Skeletal muscle cell (primary cell): ENCODE measurements around the gene CALHM3.
A peak's percentile ranks its signal among the peaks of the same experiment; 100 is the strongest.

Experiments used
- DNase-seq: peaks from one replicate; pipeline ENCODE4 v3.0.0-alpha.2; 2010; ENCODE audit warnings: low read depth
- H3K4me3 ChIP-seq: 2 replicates; pipeline ENCODE4 v1.5.1; 2011; ENCODE audit warnings: low read depth, mild to moderate bottlenecking, control low read depth, low read length, moderate library complexity

The CALHM3 gene

GRCh38 chr10:103456074-103456660, 22.9 kb downstream of the CALHM3 start:
- H3K4me3 ChIP-seq = no peak overlapping the region
- DNase-seq = no peak

DNA sequence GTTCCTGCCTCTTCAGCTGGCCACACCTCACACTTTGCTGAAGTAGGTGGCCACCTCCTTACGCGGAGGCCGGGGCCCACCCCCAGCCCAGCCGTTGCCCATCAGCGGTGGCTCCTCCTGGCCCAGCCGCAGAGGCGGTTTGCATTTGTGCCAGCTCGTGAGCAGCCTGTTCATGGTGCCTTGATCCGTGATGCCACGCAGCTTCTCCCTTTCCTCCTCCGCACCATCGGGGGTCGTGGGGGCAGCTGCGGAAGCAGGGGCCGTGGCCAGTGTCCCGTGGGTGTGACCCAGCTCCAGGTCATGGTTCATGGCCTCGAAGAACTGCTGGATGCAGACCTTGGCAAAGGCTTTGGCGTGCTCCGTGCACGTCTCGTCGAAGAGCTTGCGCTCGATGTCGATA, 23.8 kb downstream of the CALHM3 start:
- no peak for DNase-seq
- no peak overlapping the region for H3K4me3 ChIP-seq

- DNase-seq = no peak
- no peak overlapping the region for H3K4me3 ChIP-seq
Observed at GRCh38 chr10:103454026-103454425, 25.0 kb downstream of the CALHM3 start.

DNA sequence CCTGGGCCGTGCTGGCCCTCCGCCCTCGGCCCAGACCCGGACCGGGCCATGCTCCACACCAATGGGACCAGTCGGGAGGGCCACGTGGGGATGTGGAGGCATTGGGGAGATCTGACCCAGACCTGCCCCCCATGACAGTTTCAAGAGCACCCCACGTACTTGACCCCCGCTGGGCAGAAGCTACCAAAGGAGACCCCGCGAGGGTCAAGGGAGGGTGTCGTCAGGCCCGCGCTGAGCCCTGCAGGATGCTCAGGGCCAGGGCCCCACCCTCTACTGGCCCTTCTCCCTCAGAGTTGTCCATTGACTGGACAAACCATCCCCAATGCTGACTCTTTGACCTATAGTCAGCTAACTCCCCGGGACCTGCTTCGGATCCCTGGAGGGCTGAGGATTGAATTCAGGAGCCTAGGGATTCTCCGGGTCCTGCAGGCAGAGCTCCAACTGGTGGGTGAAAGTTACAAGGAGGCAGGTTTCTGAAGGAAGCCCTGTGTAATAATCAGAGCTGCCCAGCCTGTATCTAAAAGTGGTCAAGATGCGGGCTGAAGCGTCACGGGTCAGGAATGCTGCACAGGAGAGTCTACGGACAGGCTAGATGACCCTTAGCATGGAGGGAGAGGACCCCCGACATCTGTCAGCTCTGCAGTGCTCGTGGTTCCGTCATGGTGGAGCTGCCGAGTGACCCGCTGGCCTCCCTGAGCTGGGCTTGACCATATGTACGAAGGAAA, 26.4 kb downstream of the CALHM3 start:
- H3K4me3 ChIP-seq = peak overlapping the region; percentile 57

DNA sequence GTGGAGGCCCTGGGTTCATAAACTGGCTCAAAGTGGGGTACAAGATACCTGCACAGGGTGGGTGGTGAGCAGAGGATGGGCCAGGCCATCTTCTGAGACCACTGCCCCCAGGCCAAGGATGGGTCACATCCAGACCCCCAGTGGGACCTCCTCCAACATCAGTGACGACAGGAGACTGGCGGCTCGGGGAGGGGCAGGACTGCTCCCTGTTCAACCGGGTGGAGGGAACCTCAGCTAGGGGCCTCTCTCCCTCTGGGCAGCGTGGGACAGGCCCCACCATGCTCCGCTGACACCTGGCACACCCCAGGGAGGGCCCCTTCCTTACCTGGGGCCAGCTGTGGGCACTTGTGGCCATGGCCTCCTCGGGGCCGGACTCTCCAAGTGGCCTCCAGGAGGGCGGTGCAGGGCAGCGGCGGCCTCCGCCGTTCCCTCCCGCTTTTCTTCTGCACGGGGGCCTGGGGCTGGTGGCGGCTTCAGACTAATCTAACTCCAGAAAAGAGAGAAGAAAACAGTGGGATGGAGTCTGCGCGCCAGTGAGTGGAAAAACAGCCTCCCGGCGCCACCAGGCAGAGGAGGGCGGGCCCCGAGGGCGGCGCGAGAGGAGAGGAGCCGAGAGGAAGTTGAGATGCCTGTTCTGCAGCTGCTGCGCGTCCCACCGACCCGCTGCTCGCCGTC, 27.1 kb downstream of the CALHM3 start, which contains the start of gene CALHM2:
CALHM2 (minus strand) TSS at position 540 of the 675 bp plus-strand sequence. CDS start 2,429 bp downstream, outside the sequence.
- no peak for DNase-seq
- peak within 1 kb of the TSS; percentile 57 for H3K4me3 ChIP-seq

More for the DNA sequence above, 26.4 kb downstream of the CALHM3 start:
- DNase-seq = no peak

DNA sequence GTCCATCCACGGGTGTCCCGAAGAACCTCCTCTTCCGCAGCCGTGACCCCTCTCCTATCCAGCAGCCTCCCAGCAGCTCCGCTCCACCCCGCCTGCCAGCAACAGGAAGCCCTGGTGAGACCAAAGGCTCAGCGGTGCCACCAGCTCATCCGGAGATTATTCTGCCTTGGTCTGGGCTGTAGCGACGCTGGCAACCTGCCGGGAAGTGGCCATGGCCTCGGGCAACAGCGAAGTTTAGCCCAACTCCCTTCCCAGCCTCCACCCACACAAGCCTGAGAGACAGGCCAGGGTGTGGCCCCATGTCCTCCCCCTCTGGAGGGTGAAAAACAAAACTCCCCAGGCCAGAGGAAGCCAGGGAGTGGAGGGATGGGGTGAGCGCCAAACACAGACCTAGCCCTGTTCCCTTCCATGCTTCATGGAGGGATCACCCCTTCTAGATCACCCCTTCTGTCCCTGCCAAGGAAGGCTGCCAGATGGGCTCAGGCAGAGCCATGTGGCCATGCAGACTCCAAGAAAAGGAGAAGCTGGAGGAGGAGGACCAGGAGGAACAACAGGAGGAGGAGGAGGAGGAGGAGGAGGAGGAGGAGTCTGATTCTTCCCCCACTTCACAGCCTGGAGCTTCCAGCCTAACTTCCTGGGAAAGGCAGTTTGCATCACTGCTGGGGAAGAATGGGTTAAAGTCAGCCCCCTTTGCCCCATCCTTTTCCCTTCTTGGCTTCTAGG, 27.8 kb downstream of the CALHM3 start:
- DNase-seq = no peak
- peak overlapping the region; percentile 57 for H3K4me3 ChIP-seq

DNA sequence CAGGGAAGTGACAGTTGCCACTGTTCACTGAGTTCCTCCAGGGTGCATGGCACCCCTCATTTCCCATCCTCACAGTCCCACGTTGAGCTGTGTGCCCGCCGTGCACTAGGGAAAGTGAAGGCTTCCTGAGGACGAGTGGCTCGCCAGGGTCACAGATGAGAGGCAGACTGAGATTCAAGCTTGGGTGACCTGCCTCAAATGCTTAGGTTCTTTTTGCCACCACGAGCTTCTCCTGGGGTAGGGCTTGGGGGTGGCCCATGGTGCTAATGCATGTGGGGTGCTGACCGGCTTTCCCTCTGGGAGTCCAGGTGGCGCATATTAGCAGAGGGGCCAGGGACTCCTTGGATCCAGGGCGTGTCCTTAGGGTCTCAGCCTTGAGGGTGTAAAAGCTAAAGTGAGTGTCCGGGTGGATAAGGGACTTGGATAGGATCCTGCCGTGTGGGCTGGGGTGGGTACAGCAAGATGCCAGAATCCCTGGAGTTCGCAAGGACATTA, 28.8 kb downstream of the CALHM3 start:
- no peak overlapping the region for H3K4me3 ChIP-seq
- no peak for DNase-seq

- no peak overlapping the region for H3K4me3 ChIP-seq
- DNase-seq = no peak
Observed at GRCh38 chr10:103449208-103450144, 29.6 kb downstream of the CALHM3 start.

- DNase-seq = peak; percentile 85
- no peak overlapping the region for H3K4me3 ChIP-seq
Observed at GRCh38 chr10:103448746-103449145, 30.3 kb downstream of the CALHM3 start.

DNA sequence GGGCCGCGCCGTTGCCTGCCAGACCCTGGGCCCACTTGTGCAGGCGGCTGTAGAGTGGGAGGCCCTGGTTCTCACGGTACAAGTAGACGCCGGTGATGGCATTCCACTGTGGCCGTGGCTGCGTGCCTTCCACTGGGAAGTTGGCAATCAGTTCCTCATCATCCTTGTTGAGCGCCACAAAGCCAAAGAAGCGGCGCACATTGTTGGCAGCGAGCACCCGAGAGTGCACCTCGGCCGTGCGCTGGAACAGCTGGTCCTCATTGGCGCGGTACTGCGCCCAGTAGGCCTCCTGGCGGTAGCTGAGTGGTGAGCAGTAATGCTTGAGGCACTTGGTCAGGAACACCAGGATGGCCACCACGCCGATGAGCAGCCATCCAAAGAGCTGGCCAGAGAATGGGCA, 31.9 kb downstream of the CALHM3 start:
- DNase-seq = no peak
- H3K4me3 ChIP-seq = no peak overlapping the region

GRCh38 chr10:103445767-103446567, 33.1 kb downstream of the CALHM3 start:
- DNase-seq = peak; percentile 30
- H3K4me3 ChIP-seq = no peak overlapping the region

DNA sequence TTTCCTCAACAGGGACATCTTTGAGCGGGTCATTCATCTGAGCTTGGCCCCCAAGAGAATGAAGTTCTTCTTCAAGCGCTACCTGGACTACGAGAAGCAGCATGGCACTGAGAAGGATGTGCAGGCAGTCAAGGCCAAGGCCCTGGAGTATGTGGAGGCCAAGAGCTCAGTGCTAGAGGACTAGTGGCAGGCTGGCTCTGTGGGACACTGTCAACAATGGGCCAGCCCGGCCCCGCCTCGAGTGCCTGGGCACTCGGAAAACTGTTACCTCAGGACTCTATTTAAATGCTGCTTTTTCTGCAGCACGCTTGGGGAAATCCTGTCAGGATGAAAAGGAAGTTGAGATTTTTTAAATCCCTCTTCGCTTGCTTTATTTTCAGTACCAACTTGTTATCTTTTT, 33.7 kb downstream of the CALHM3 start:
- H3K4me3 ChIP-seq = no peak overlapping the region
- no peak for DNase-seq

- H3K4me3 ChIP-seq = no peak overlapping the region
- no peak for DNase-seq
Observed at GRCh38 chr10:103444478-103444877, 34.6 kb downstream of the CALHM3 start.

GRCh38 chr10:103443475-103444185, 35.4 kb downstream of the CALHM3 start:
- H3K4me3 ChIP-seq = no peak overlapping the region
- no peak for DNase-seq

GRCh38 chr10:103442031-103442461, 37.0 kb downstream of the CALHM3 start:
- no peak for DNase-seq

DNA sequence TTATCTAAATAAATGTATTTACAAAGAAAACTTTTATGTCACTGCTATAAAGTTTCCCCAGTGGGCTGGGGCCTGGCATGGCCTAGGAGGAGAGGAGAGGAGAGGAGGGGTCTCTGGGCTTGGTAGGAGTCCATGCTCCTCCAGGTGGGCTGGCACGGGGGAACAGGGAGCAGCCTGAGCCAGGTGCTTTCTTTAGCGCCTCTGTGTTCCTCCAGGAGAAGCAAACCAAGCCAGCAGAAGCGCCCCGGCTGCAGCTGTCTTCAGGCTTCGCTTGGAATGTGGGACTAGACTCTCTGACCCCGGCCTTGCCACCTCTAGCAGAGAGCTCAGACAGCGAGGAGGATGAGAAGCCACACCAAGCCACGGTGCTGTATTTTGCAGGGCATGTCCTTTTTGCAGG, 37.4 kb downstream of the CALHM3 start:
- no peak for DNase-seq
- no peak overlapping the region for H3K4me3 ChIP-seq

More at GRCh38 chr10:103442031-103442461, 37.0 kb downstream of the CALHM3 start:
- H3K4me3 ChIP-seq = no peak overlapping the region

DNA sequence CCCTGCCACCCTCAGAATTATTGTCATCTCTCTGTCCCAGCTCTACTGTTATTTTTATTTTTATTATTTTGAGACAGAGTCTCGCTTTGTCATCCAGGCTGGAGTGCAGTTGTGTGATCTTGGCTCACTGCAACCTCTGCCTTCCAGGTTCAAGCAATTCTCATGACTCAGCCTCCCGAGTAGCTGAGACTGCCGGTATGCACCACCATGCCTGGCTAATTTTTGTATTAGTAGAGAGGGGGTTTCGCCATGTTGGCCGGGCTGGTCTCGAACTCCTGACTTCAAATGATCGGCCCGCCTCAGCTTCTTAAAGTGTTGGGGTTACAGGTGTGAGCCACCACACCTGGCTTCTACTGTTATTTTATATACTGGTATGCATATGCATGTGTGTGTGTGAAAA, 37.8 kb downstream of the CALHM3 start:
- H3K4me3 ChIP-seq = no peak overlapping the region
- DNase-seq = no peak
